ENCODE measurements around the gene KRTAP12-2. TPM values are rescaled to one million over a fixed set of nuclear protein-coding genes. Genes with fewer than 3 reads are reported as not detected.

KRTAP12-2 gene
- not detected for total RNA-seq (ENCODE audit: unreplicated experiment)
- long read RNA-seq = 0 reads

- H3K9me3 Mint-ChIP-seq (ENCODE audit: unreplicated experiment) = peaks cover 7% of the 10 kb centered on the region
- no peak within 1 kb of the TSS for H3K4me3 Mint-ChIP-seq (ENCODE audit: unreplicated experiment)
- no peak for TF ChIP-seq CTCF (IDR thresholded peaks at IDR 0.05; ENCODE audit: partially characterized antibody, unreplicated experiment)
- H3K4me1 Mint-ChIP-seq (ENCODE audit: low read depth, unreplicated experiment) = no peaks in the 10 kb centered on the region
- DNase-seq = no peak
- peaks cover 24% of the 10 kb centered on the region for H3K36me3 Mint-ChIP-seq (ENCODE audit: unreplicated experiment)
- peaks cover 2% of the 10 kb centered on the region for H3K27me3 Mint-ChIP-seq (ENCODE audit: unreplicated experiment)
- no peak within 1 kb of the TSS for H3K27ac Mint-ChIP-seq (ENCODE audit: unreplicated experiment)
Observed at GRCh38 chr21:44666401-44667320, at the start of gene KRTAP12-2. TSS of gene KRTAP12-2 (minus strand) at chr21:44666927. CDS start at chr21:44666886, 41 bp downstream.

- Mint-ChIP-seq H3K36me3 (ENCODE audit: unreplicated experiment) (no peaks in the 10 kb centered on the region), H3K9me3 (ENCODE audit: unreplicated experiment) (peaks cover 2% of the 10 kb centered on the region), H3K27me3 (ENCODE audit: unreplicated experiment) (peaks cover 12% of the 10 kb centered on the region), H3K27ac (ENCODE audit: unreplicated experiment) (peak overlapping the region; percentile 7), H3K4me3 (ENCODE audit: unreplicated experiment) (peak overlapping the region; percentile 39), H3K4me1 (ENCODE audit: low read depth, unreplicated experiment) (peaks cover 10% of the 10 kb centered on the region)
- TF ChIP-seq CTCF (IDR thresholded peaks at IDR 0.05; ENCODE audit: partially characterized antibody, unreplicated experiment) = no peak
- DNase-seq = no peak
Observed at GRCh38 chr21:44714905-44715304, 48.2 kb upstream of the KRTAP12-2 start.

- Mint-ChIP-seq H3K27ac (ENCODE audit: unreplicated experiment) (no peak overlapping the region), H3K9me3 (ENCODE audit: unreplicated experiment) (peaks cover 2% of the 10 kb centered on the region)
Observed at GRCh38 chr21:44713846-44714245, 47.1 kb upstream of the KRTAP12-2 start.

GRCh38 chr21:44713130-44713529, 46.4 kb upstream of the KRTAP12-2 start:
- Mint-ChIP-seq H3K9me3 (ENCODE audit: unreplicated experiment) (peaks cover 2% of the 10 kb centered on the region), H3K4me1 (ENCODE audit: low read depth, unreplicated experiment) (peaks cover 15% of the 10 kb centered on the region), H3K27me3 (ENCODE audit: unreplicated experiment) (peaks cover 20% of the 10 kb centered on the region), H3K36me3 (ENCODE audit: unreplicated experiment) (no peaks in the 10 kb centered on the region), H3K27ac (ENCODE audit: unreplicated experiment) (no peak overlapping the region), H3K4me3 (ENCODE audit: unreplicated experiment) (no peak overlapping the region)
- TF ChIP-seq CTCF (IDR thresholded peaks at IDR 0.05; ENCODE audit: partially characterized antibody, unreplicated experiment) = no peak
- no peak for DNase-seq

More at GRCh38 chr21:44713846-44714245, 47.1 kb upstream of the KRTAP12-2 start:
- DNase-seq = no peak
- no peaks in the 10 kb centered on the region for H3K36me3 Mint-ChIP-seq (ENCODE audit: unreplicated experiment)
- no peak for TF ChIP-seq CTCF (IDR thresholded peaks at IDR 0.05; ENCODE audit: partially characterized antibody, unreplicated experiment)
- H3K27me3 Mint-ChIP-seq (ENCODE audit: unreplicated experiment) = peaks cover 16% of the 10 kb centered on the region
- H3K4me3 Mint-ChIP-seq (ENCODE audit: unreplicated experiment) = no peak overlapping the region
- H3K4me1 Mint-ChIP-seq (ENCODE audit: low read depth, unreplicated experiment) = peaks cover 15% of the 10 kb centered on the region
